OCI-M2 (cell line): Measurements from ENCODE around the gene KRT38.
"Not testable (repeated sequence)": the region's sequence is repeated elsewhere in the genome, so short reads cannot be mapped to it uniquely, and the experiment has no call there.

Experiments
- DNase-seq: peaks from one replicate; lab custom pipeline; 2025; ENCODE audit not compliant: unreplicated experiment; lab: John Stamatoyannopoulos, UW

Gene KRT38

GRCh38 chr17:41424111-41424635 lies 16.6 kb downstream of the KRT38 start, which contains the start of gene KRT37:
Gene KRT37 (minus strand): TSS chr17:41424585. CDS start chr17:41424523, 62 bp downstream.
- DNase-seq = no peak

GRCh38 chr17:41422586-41422985 lies 18.2 kb downstream of the KRT38 start:
- DNase-seq = not testable (repeated sequence)

- DNase-seq = no peak
Observed at GRCh38 chr17:41421617-41422016, 19.2 kb downstream of the KRT38 start.

GRCh38 chr17:41421116-41421515 lies 19.7 kb downstream of the KRT38 start:
- no peak for DNase-seq

GRCh38 chr17:41420134-41420533 lies 20.6 kb downstream of the KRT38 start:
- DNase-seq = no peak

- no peak for DNase-seq
Observed at GRCh38 chr17:41419716-41420115, 21.1 kb downstream of the KRT38 start.

GRCh38 chr17:41418116-41418860 lies 22.5 kb downstream of the KRT38 start:
- DNase-seq = no peak

- no peak for DNase-seq
Observed at GRCh38 chr17:41417576-41418015, 23.2 kb downstream of the KRT38 start.

GRCh38 chr17:41417127-41417526 lies 23.7 kb downstream of the KRT38 start:
- no peak for DNase-seq

- no peak for DNase-seq
Observed at GRCh38 chr17:41416479-41416878, 24.3 kb downstream of the KRT38 start.

GRCh38 chr17:41415833-41416335 lies 24.9 kb downstream of the KRT38 start:
- DNase-seq = no peak

GRCh38 chr17:41415411-41415810 lies 25.4 kb downstream of the KRT38 start:
- no peak for DNase-seq

GRCh38 chr17:41413982-41414381 lies 26.8 kb downstream of the KRT38 start:
- no peak for DNase-seq

- DNase-seq = no peak
Observed at GRCh38 chr17:41413353-41413957, 27.3 kb downstream of the KRT38 start.

GRCh38 chr17:41411072-41411840 lies 29.5 kb downstream of the KRT38 start:
- no peak for DNase-seq

GRCh38 chr17:41407226-41407625 lies 33.6 kb downstream of the KRT38 start:
- DNase-seq = no peak

- no peak for DNase-seq
Observed at GRCh38 chr17:41406205-41406604, 34.6 kb downstream of the KRT38 start.

- no peak for DNase-seq
Observed at GRCh38 chr17:41404024-41404671, 36.6 kb downstream of the KRT38 start.

- no peak for DNase-seq
Observed at GRCh38 chr17:41403404-41404023, 37.3 kb downstream of the KRT38 start.

GRCh38 chr17:41402161-41402560 lies 38.6 kb downstream of the KRT38 start:
- no peak for DNase-seq
